Activated naive CD8-positive, alpha-beta T cell (primary cell): ENCODE measurements around the gene SPEG.

Experiments used
- H3K27ac Mint-ChIP-seq: one replicate; pipeline ENCODE4 v1.8.0; 2021; ENCODE audit warnings: mixed read lengths
- H3K27me3 Mint-ChIP-seq: one replicate; pipeline ENCODE4 v1.8.0; 2021; ENCODE audit warnings: mixed read lengths
- H3K36me3 Mint-ChIP-seq: one replicate; pipeline ENCODE4 v1.8.0; 2021; ENCODE audit warnings: mixed read lengths
- H3K4me1 Mint-ChIP-seq: one replicate; pipeline ENCODE4 v1.8.0; 2021; ENCODE audit warnings: low read depth, mixed read lengths
- H3K4me3 Mint-ChIP-seq: one replicate; pipeline ENCODE4 v1.8.0; 2021; ENCODE audit warnings: mild to moderate bottlenecking, mixed read lengths
- H3K9me3 Mint-ChIP-seq: one replicate; pipeline ENCODE4 v1.8.0; 2021; ENCODE audit warnings: low read depth, mixed read lengths

Gene SPEG

GRCh38 chr2:219452361-219453317 lies 18.0 kb downstream of the SPEG start:
- peaks cover 39% of the 10 kb centered on the region for H3K4me1 Mint-ChIP-seq
- peak overlapping the region; percentile 20 for H3K4me3 Mint-ChIP-seq
- no peaks in the 10 kb centered on the region for H3K36me3 Mint-ChIP-seq
- no peak overlapping the region for H3K27ac Mint-ChIP-seq
- H3K27me3 Mint-ChIP-seq: peaks cover 4% of the 10 kb centered on the region
- no peaks in the 10 kb centered on the region for H3K9me3 Mint-ChIP-seq

GRCh38 chr2:219453671-219454590 lies 19.3 kb downstream of the SPEG start:
- Mint-ChIP-seq H3K36me3 (no peaks in the 10 kb centered on the region), H3K27me3 (peaks cover 4% of the 10 kb centered on the region), H3K27ac (no peak overlapping the region), H3K4me3 (no peak overlapping the region), H3K4me1 (peaks cover 46% of the 10 kb centered on the region), H3K9me3 (no peaks in the 10 kb centered on the region)

- Mint-ChIP-seq H3K4me3 (no peak overlapping the region), H3K4me1 (peaks cover 40% of the 10 kb centered on the region), H3K9me3 (no peaks in the 10 kb centered on the region), H3K27me3 (no peaks in the 10 kb centered on the region), H3K36me3 (no peaks in the 10 kb centered on the region), H3K27ac (no peak overlapping the region)
These were observed 20.9 kb downstream of the SPEG start for GRCh38 chr2:219455581-219455980.

- H3K4me1 Mint-ChIP-seq: peaks cover 21% of the 10 kb centered on the region
- no peaks in the 10 kb centered on the region for H3K9me3 Mint-ChIP-seq
- no peaks in the 10 kb centered on the region for H3K27me3 Mint-ChIP-seq
- H3K36me3 Mint-ChIP-seq: no peaks in the 10 kb centered on the region
- no peak overlapping the region for H3K4me3 Mint-ChIP-seq
- H3K27ac Mint-ChIP-seq: no peak overlapping the region
These were observed 23.2 kb downstream of the SPEG start for GRCh38 chr2:219457784-219458369.

- Mint-ChIP-seq H3K4me3 (no peak overlapping the region), H3K27me3 (no peaks in the 10 kb centered on the region), H3K9me3 (no peaks in the 10 kb centered on the region), H3K36me3 (no peaks in the 10 kb centered on the region), H3K27ac (no peak overlapping the region), H3K4me1 (peaks cover 18% of the 10 kb centered on the region)
These were observed 24.4 kb downstream of the SPEG start for GRCh38 chr2:219458996-219459395.

- H3K36me3 Mint-ChIP-seq: no peaks in the 10 kb centered on the region
- no peak overlapping the region for H3K4me3 Mint-ChIP-seq
- H3K27me3 Mint-ChIP-seq: no peaks in the 10 kb centered on the region
- H3K9me3 Mint-ChIP-seq: no peaks in the 10 kb centered on the region
- peaks cover 18% of the 10 kb centered on the region for H3K4me1 Mint-ChIP-seq
- no peak overlapping the region for H3K27ac Mint-ChIP-seq
These were observed 25.0 kb downstream of the SPEG start for GRCh38 chr2:219459460-219460311.

GRCh38 chr2:219460424-219460926 lies 25.8 kb downstream of the SPEG start:
- peaks cover 16% of the 10 kb centered on the region for H3K4me1 Mint-ChIP-seq
- H3K4me3 Mint-ChIP-seq: no peak overlapping the region
- no peak overlapping the region for H3K27ac Mint-ChIP-seq
- peaks cover 2% of the 10 kb centered on the region for H3K36me3 Mint-ChIP-seq
- H3K9me3 Mint-ChIP-seq: no peaks in the 10 kb centered on the region
- no peaks in the 10 kb centered on the region for H3K27me3 Mint-ChIP-seq

GRCh38 chr2:219461047-219461514 lies 26.4 kb downstream of the SPEG start:
- H3K27ac Mint-ChIP-seq: no peak overlapping the region

GRCh38 chr2:219461669-219462068 lies 27.0 kb downstream of the SPEG start:
- peaks cover 12% of the 10 kb centered on the region for H3K4me1 Mint-ChIP-seq
- peaks cover 2% of the 10 kb centered on the region for H3K36me3 Mint-ChIP-seq
- no peak overlapping the region for H3K4me3 Mint-ChIP-seq
- H3K27ac Mint-ChIP-seq: no peak overlapping the region
- no peaks in the 10 kb centered on the region for H3K27me3 Mint-ChIP-seq
- no peaks in the 10 kb centered on the region for H3K9me3 Mint-ChIP-seq

More at GRCh38 chr2:219461047-219461514, 26.4 kb downstream of the SPEG start:
- Mint-ChIP-seq H3K36me3 (peaks cover 2% of the 10 kb centered on the region), H3K4me1 (peaks cover 12% of the 10 kb centered on the region), H3K27me3 (no peaks in the 10 kb centered on the region), H3K9me3 (no peaks in the 10 kb centered on the region), H3K4me3 (no peak overlapping the region)

GRCh38 chr2:219462349-219462748 lies 27.7 kb downstream of the SPEG start:
- H3K4me3 Mint-ChIP-seq: no peak overlapping the region
- no peaks in the 10 kb centered on the region for H3K9me3 Mint-ChIP-seq
- H3K36me3 Mint-ChIP-seq: peaks cover 2% of the 10 kb centered on the region
- H3K4me1 Mint-ChIP-seq: peaks cover 12% of the 10 kb centered on the region
- H3K27me3 Mint-ChIP-seq: no peaks in the 10 kb centered on the region
- H3K27ac Mint-ChIP-seq: no peak overlapping the region

- H3K4me3 Mint-ChIP-seq: no peak overlapping the region
- no peak overlapping the region for H3K27ac Mint-ChIP-seq
- H3K4me1 Mint-ChIP-seq: peaks cover 3% of the 10 kb centered on the region
- H3K9me3 Mint-ChIP-seq: no peaks in the 10 kb centered on the region
- no peaks in the 10 kb centered on the region for H3K27me3 Mint-ChIP-seq
- H3K36me3 Mint-ChIP-seq: peaks cover 2% of the 10 kb centered on the region
These were observed 29.8 kb downstream of the SPEG start for GRCh38 chr2:219464286-219465032.

GRCh38 chr2:219465659-219466561 lies 31.3 kb downstream of the SPEG start:
- H3K27ac Mint-ChIP-seq: no peak overlapping the region
- peaks cover 3% of the 10 kb centered on the region for H3K36me3 Mint-ChIP-seq
- no peaks in the 10 kb centered on the region for H3K4me1 Mint-ChIP-seq
- no peaks in the 10 kb centered on the region for H3K27me3 Mint-ChIP-seq
- no peaks in the 10 kb centered on the region for H3K9me3 Mint-ChIP-seq
- no peak overlapping the region for H3K4me3 Mint-ChIP-seq
